ENCODE measurements around the gene PGC. TPM values are rescaled to one million over a fixed set of nuclear protein-coding genes. Genes with fewer than 3 reads are reported as not detected.

Gene PGC
- total RNA-seq, 4 donors from 2014 or later, result not detected

GRCh38 chr6:41779336-41779735 lies 32.1 kb upstream of the PGC start:
- Histone ChIP-seq H3K27ac (peak overlapping the region; percentile 29 to 76 (median 67)), H3K4me3 (peak overlapping the region; percentile 58 to 86 (median 67)), H3K36me3 (peaks cover 0 to 20% (median 0%) of the 10 kb centered on the region in 3 donors), H3K9me3 (no peaks in the 10 kb centered on the region), H3K4me1 (peaks cover 0 to 19% (median 3%) of the 10 kb centered on the region in 4 donors), H3K27me3 (no peaks in the 10 kb centered on the region)
- TF ChIP-seq CTCF (IDR thresholded peaks at IDR 0.05) (no peak), POLR2A (IDR thresholded peaks at IDR 0.05) (no peak)
- no peak for DNase-seq

- no peaks in the 10 kb centered on the region for H3K9me3 ChIP-seq
- H3K4me1 ChIP-seq, result peaks cover 0 to 19% (median 3%) of the 10 kb centered on the region in 4 donors
- no peak for DNase-seq
- H3K27ac ChIP-seq, result peak overlapping the region in 1 of 4 donors; percentile 65
- TF ChIP-seq CTCF (IDR thresholded peaks at IDR 0.05) (no peak), POLR2A (IDR thresholded peaks at IDR 0.05) (no peak)
- no peaks in the 10 kb centered on the region for H3K27me3 ChIP-seq
- H3K36me3 ChIP-seq, result peaks cover 0 to 25% (median 0%) of the 10 kb centered on the region in 3 donors
- H3K4me3 ChIP-seq, result peak overlapping the region in 3 of 4 donors; percentile 63 to 86 (median 71)
These were observed 31.7 kb upstream of the PGC start for GRCh38 chr6:41778895-41779294.

GRCh38 chr6:41777551-41778285 lies 30.5 kb upstream of the PGC start:
- no peaks in the 10 kb centered on the region for H3K27me3 ChIP-seq
- DNase-seq, result no peak
- H3K36me3 ChIP-seq, result peaks cover 0 to 36% (median 0%) of the 10 kb centered on the region in 3 donors
- no peaks in the 10 kb centered on the region for H3K9me3 ChIP-seq
- H3K4me3 ChIP-seq, result no peak overlapping the region
- H3K4me1 ChIP-seq, result peaks cover 0 to 19% (median 3%) of the 10 kb centered on the region in 4 donors
- TF ChIP-seq CTCF (IDR thresholded peaks at IDR 0.05), result no peak
- no peak for TF ChIP-seq POLR2A (IDR thresholded peaks at IDR 0.05)
- H3K27ac ChIP-seq, result no peak overlapping the region

- Histone ChIP-seq H3K36me3 (peaks cover 0 to 60% (median 0%) of the 10 kb centered on the region in 3 donors), H3K27me3 (no peaks in the 10 kb centered on the region)
These were observed 28.2 kb upstream of the PGC start for GRCh38 chr6:41775293-41775882.

GRCh38 chr6:41774841-41775240 lies 27.6 kb upstream of the PGC start:
- H3K27ac ChIP-seq, result no peak overlapping the region
- peaks cover 0 to 7% (median 0%) of the 10 kb centered on the region in 4 donors for H3K4me1 ChIP-seq
- DNase-seq, result no peak
- no peaks in the 10 kb centered on the region for H3K27me3 ChIP-seq
- no peak for TF ChIP-seq CTCF (IDR thresholded peaks at IDR 0.05)
- no peak for TF ChIP-seq POLR2A (IDR thresholded peaks at IDR 0.05)
- H3K36me3 ChIP-seq, result peaks cover 0 to 62% (median 0%) of the 10 kb centered on the region in 3 donors
- H3K4me3 ChIP-seq, result no peak overlapping the region
- H3K9me3 ChIP-seq, result no peaks in the 10 kb centered on the region

More at GRCh38 chr6:41775293-41775882, 28.2 kb upstream of the PGC start:
- DNase-seq, result no peak
- H3K4me1 ChIP-seq, result peaks cover 0 to 7% (median under 1%) of the 10 kb centered on the region in 4 donors
- TF ChIP-seq POLR2A (IDR thresholded peaks at IDR 0.05) (no peak), CTCF (IDR thresholded peaks at IDR 0.05) (no peak)
- H3K27ac ChIP-seq, result no peak overlapping the region
- no peaks in the 10 kb centered on the region for H3K9me3 ChIP-seq
- H3K4me3 ChIP-seq, result no peak overlapping the region

Measured in Peyer's patch (tissue), 4 donors.